Fibroblast of lung (primary cell): Measurements from ENCODE around the gene ZNF630. TPM values are rescaled to one million over a fixed set of nuclear protein-coding genes. Genes with fewer than 3 reads are reported as not detected.

Experiments
- DNase-seq, 2 donors: peaks; one replicate each; pipeline versions ENCODE4 v3.0.0 to v3.0.0-alpha.2; 2010; ENCODE audit warnings: low read depth in 2 of 2
- H2AFZ ChIP-seq: 2 replicates; pipeline ENCODE4 v1.5.1; 2012; ENCODE audit warnings: low read length, control low read depth, inconsistent platforms
- H3K27ac ChIP-seq: 2 replicates; pipeline ENCODE4 v1.5.1; 2011; ENCODE audit warnings: low read length, control low read depth; ENCODE audit not compliant: insufficient read depth
- H3K27me3 ChIP-seq: 2 replicates; pipeline ENCODE4 v1.5.1; 2011; ENCODE audit warnings: mild to moderate bottlenecking, low read length; ENCODE audit not compliant: control insufficient read depth, insufficient read depth
- H3K36me3 ChIP-seq: 2 replicates; pipeline ENCODE4 v1.5.1; 2011; ENCODE audit warnings: low read length; ENCODE audit not compliant: control insufficient read depth, insufficient read depth
- H3K4me1 ChIP-seq: 2 replicates; pipeline ENCODE4 v1.5.1; 2011; ENCODE audit warnings: low read length; ENCODE audit not compliant: control insufficient read depth, insufficient read depth; ENCODE audit errors: extremely low read depth
- H3K4me2 ChIP-seq: 2 replicates; pipeline ENCODE4 v1.5.1; 2011; ENCODE audit warnings: low read length, control low read depth; ENCODE audit not compliant: insufficient read depth; ENCODE audit errors: extremely low read depth
- H3K4me3 ChIP-seq, 4 experiments: fragments of 200-600 bp in 1 of 4; sonication (generic) in 1 of 4; replicated peaks in 1 of 4; 2 replicates each; pipeline ENCODE4 v1.5.1; 2011 to 2016; ENCODE audit warnings: low read length in 4 of 4, low read depth in 3 of 4, mild to moderate bottlenecking in 3 of 4, control low read depth in 2 of 4, inconsistent platforms in 1 of 4, mixed read lengths in 1 of 4; ENCODE audit not compliant: insufficient read depth in 1 of 4; ENCODE audit errors: control extremely low read depth in 1 of 4
- H3K79me2 ChIP-seq: 2 replicates; pipeline ENCODE4 v1.5.1; 2012; ENCODE audit warnings: mild to moderate bottlenecking, low read length, inconsistent platforms; ENCODE audit not compliant: control insufficient read depth, insufficient read depth
- H3K9ac ChIP-seq: 2 replicates; pipeline ENCODE4 v1.5.1; 2011; ENCODE audit warnings: mild to moderate bottlenecking, low read length, control low read depth; ENCODE audit not compliant: insufficient read depth
- H3K9me3 ChIP-seq: 2 replicates; pipeline ENCODE4 v1.5.1; 2012; ENCODE audit warnings: low read depth, low read length; ENCODE audit not compliant: control insufficient read depth, insufficient read depth
- H4K20me1 ChIP-seq: 2 replicates; pipeline ENCODE4 v1.5.1; 2011; ENCODE audit warnings: low read length; ENCODE audit not compliant: control insufficient read depth, insufficient read depth; ENCODE audit errors: extremely low read depth
- CTCF ChIP-seq, 2 donors: IDR thresholded peaks in 1 of 2; conservative IDR thresholded peaks in 1 of 2; 1 replicate in 1 of 2; 2 replicates in 1 of 2; pipeline ENCODE4 v1.5.1; 2011 to 2012; ENCODE audit warnings: low read length in 2 of 2, control low read depth in 1 of 2, inconsistent platforms in 1 of 2, low read depth in 1 of 2, mild to moderate bottlenecking in 1 of 2
- EZH2 ChIP-seq: IDR thresholded peaks from 2 replicates; pipeline ENCODE4 v1.5.1; 2012; ENCODE audit warnings: low read length, control low read depth, mild to moderate bottlenecking; ENCODE audit errors: missing control alignments
- polyA plus RNA-seq, 2 donors: library from polyadenylated mRNA; depleted of rRNA in 1 of 2; stranded (reverse) in 1 of 2; unstranded in 1 of 2; fragments of >200 nt; gene quantifications; 2 replicates each; pipeline ENCODE4 v1.2.1, GENCODE V29; 2011 to 2012; ENCODE audit warnings: missing spikeins in 1 of 2
- total RNA-seq: library from RNA; depleted of rRNA; stranded (reverse); fragments of >200 nt; gene quantifications from 2 replicates; pipeline ENCODE4 v1.2.1, GENCODE V29; 2014

The ZNF630 gene
- total and polyA plus RNA-seq, 2 donors (not counting 1 experiment from before 2014, with no cell fraction given) = 0.59 to 4.3 TPM

- Histone ChIP-seq H3K4me3 (no peak overlapping the region), H3K27ac (no peak overlapping the region), H4K20me1 (no peaks in the 10 kb centered on the region), H3K79me2 (no peaks in the 10 kb centered on the region), H3K27me3 (no peaks in the 10 kb centered on the region), H3K9me3 (no peaks in the 10 kb centered on the region), H3K9ac (no peak overlapping the region), H3K4me2 (no peak overlapping the region), H3K36me3 (no peaks in the 10 kb centered on the region), H2AFZ (no peak overlapping the region), H3K4me1 (no peaks in the 10 kb centered on the region)
- no peak for TF ChIP-seq EZH2
- no peak for TF ChIP-seq CTCF (conservative IDR thresholded peaks at IDR 0.05 in 1 of 2, IDR thresholded peaks at IDR 0.05 in 1 of 2; ENCODE audit: low read depth in 1 of 2, low read length in 2 of 2)
- DNase-seq = no peak
These were observed 14.6 kb upstream of the ZNF630 start for GRCh38 chrX:48086082-48086481.

GRCh38 chrX:48083706-48084105, 12.3 kb upstream of the ZNF630 start:
- no peak for DNase-seq

GRCh38 chrX:48083212-48083611, 11.8 kb upstream of the ZNF630 start:
- no peaks in the 10 kb centered on the region for H3K4me1 ChIP-seq
- no peaks in the 10 kb centered on the region for H3K79me2 ChIP-seq
- no peak overlapping the region for H3K4me3 ChIP-seq
- H3K27me3 ChIP-seq = no peaks in the 10 kb centered on the region
- DNase-seq = peak; percentile 29 to 53
- H3K9ac ChIP-seq = no peak overlapping the region
- H3K4me2 ChIP-seq = no peak overlapping the region
- no peaks in the 10 kb centered on the region for H3K36me3 ChIP-seq
- TF ChIP-seq EZH2 (no peak), CTCF (conservative IDR thresholded peaks at IDR 0.05 in 1 of 2, IDR thresholded peaks at IDR 0.05 in 1 of 2; ENCODE audit: low read depth in 1 of 2, low read length in 2 of 2) (peak; percentile 51 to 62)
- H4K20me1 ChIP-seq = no peaks in the 10 kb centered on the region
- H2AFZ ChIP-seq = no peak overlapping the region
- no peaks in the 10 kb centered on the region for H3K9me3 ChIP-seq
- no peak overlapping the region for H3K27ac ChIP-seq

More at GRCh38 chrX:48083706-48084105, 12.3 kb upstream of the ZNF630 start:
- H3K27me3 ChIP-seq = no peaks in the 10 kb centered on the region
- no peaks in the 10 kb centered on the region for H3K36me3 ChIP-seq
- no peak overlapping the region for H3K9ac ChIP-seq
- no peak overlapping the region for H3K4me2 ChIP-seq
- no peaks in the 10 kb centered on the region for H3K79me2 ChIP-seq
- H3K27ac ChIP-seq = no peak overlapping the region
- H4K20me1 ChIP-seq = no peaks in the 10 kb centered on the region
- H3K9me3 ChIP-seq = no peaks in the 10 kb centered on the region
- TF ChIP-seq EZH2 (no peak), CTCF (conservative IDR thresholded peaks at IDR 0.05 in 1 of 2, IDR thresholded peaks at IDR 0.05 in 1 of 2; ENCODE audit: low read depth in 1 of 2, low read length in 2 of 2) (no peak)
- no peak overlapping the region for H3K4me3 ChIP-seq
- H2AFZ ChIP-seq = no peak overlapping the region
- H3K4me1 ChIP-seq = no peaks in the 10 kb centered on the region
